Ishikawa (cell line): ENCODE results near the gene DNASE1L3.

ENCODE experiments used
- CEBPB ChIP-seq: IDR thresholded peaks from 2 replicates; pipeline ENCODE4 v1.6.1; 2012
- CREB1 ChIP-seq: IDR thresholded peaks from 2 replicates; pipeline ENCODE4 v1.6.1; 2012; ENCODE audit warnings: low read depth
- EGR1 ChIP-seq: IDR thresholded peaks from 2 replicates; pipeline ENCODE4 v1.6.1; 2012
- EP300 ChIP-seq: IDR thresholded peaks from 2 replicates; pipeline ENCODE4 v1.6.1; 2012; ENCODE audit warnings: borderline replicate concordance
- FOXM1 ChIP-seq: IDR thresholded peaks from 2 replicates; pipeline ENCODE4 v1.6.1; 2012; ENCODE audit warnings: low read depth, borderline replicate concordance
- NFIC ChIP-seq: IDR thresholded peaks from 2 replicates; pipeline ENCODE4 v1.6.1; 2012
- TAF1 ChIP-seq: IDR thresholded peaks from 2 replicates; pipeline ENCODE4 v1.6.1; 2012; ENCODE audit warnings: low read depth, mild to moderate bottlenecking
- TEAD4 ChIP-seq: IDR thresholded peaks from 2 replicates; pipeline ENCODE4 v1.6.1; 2012
- YY1 ChIP-seq: IDR thresholded peaks from 2 replicates; pipeline ENCODE4 v1.6.1; 2012; ENCODE audit warnings: low read depth
- TF ChIP-seq, protein P1 (sequence below): IDR thresholded peaks from 2 replicates; pipeline ENCODE4 v1.6.1; 2012
- TF ChIP-seq, protein P2 (sequence below): IDR thresholded peaks from 2 replicates; pipeline ENCODE4 v1.6.1; 2012; ENCODE audit warnings: low read depth, mild to moderate bottlenecking
- TF ChIP-seq, protein P3 (sequence below): IDR thresholded peaks from 2 replicates; pipeline ENCODE4 v1.6.1; 2012

DNA sequence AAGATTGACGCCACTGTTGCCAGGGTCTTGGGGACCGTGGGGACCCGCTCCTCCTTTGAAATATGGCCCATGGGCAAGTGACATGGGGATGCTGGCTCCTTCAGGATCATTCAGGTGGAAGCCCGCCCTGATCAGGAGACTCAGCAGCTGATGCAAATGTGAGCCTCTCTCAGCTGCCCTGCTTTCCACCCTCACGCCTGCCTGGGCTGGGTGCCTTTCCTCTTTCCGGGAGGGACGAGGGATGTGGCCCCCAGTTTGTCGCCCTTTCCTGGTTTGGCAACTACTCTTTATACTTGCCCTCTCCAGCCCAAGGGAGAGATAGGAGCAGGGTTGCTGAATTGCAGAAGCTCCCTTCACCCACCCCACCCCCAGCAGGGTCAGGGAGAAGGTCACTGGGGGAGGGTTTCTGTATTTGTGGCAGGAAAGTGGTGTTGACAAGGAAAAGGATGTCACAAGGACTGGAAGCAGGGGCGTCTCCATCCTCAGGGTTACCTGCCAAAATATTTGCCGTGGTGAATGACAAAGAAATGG, 21.8 kb downstream of the DNASE1L3 start:
- no peak for TF ChIP-seq CEBPB
- TF ChIP-seq TAF1 = no peak
- TF ChIP-seq, protein P1, sequence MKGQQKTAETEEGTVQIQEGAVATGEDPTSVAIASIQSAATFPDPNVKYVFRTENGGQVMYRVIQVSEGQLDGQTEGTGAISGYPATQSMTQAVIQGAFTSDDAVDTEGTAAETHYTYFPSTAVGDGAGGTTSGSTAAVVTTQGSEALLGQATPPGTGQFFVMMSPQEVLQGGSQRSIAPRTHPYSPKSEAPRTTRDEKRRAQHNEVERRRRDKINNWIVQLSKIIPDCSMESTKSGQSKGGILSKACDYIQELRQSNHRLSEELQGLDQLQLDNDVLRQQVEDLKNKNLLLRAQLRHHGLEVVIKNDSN = no peak
- TF ChIP-seq NFIC = no peak
- TF ChIP-seq, protein P2, sequence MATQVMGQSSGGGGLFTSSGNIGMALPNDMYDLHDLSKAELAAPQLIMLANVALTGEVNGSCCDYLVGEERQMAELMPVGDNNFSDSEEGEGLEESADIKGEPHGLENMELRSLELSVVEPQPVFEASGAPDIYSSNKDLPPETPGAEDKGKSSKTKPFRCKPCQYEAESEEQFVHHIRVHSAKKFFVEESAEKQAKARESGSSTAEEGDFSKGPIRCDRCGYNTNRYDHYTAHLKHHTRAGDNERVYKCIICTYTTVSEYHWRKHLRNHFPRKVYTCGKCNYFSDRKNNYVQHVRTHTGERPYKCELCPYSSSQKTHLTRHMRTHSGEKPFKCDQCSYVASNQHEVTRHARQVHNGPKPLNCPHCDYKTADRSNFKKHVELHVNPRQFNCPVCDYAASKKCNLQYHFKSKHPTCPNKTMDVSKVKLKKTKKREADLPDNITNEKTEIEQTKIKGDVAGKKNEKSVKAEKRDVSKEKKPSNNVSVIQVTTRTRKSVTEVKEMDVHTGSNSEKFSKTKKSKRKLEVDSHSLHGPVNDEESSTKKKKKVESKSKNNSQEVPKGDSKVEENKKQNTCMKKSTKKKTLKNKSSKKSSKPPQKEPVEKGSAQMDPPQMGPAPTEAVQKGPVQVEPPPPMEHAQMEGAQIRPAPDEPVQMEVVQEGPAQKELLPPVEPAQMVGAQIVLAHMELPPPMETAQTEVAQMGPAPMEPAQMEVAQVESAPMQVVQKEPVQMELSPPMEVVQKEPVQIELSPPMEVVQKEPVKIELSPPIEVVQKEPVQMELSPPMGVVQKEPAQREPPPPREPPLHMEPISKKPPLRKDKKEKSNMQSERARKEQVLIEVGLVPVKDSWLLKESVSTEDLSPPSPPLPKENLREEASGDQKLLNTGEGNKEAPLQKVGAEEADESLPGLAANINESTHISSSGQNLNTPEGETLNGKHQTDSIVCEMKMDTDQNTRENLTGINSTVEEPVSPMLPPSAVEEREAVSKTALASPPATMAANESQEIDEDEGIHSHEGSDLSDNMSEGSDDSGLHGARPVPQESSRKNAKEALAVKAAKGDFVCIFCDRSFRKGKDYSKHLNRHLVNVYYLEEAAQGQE = no peak
- TF ChIP-seq, protein P3, sequence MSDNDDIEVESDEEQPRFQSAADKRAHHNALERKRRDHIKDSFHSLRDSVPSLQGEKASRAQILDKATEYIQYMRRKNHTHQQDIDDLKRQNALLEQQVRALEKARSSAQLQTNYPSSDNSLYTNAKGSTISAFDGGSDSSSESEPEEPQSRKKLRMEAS = no peak
- TF ChIP-seq CREB1 = no peak
- TF ChIP-seq EGR1 = no peak
- TF ChIP-seq FOXM1 = no peak
- TF ChIP-seq YY1 = no peak
- TF ChIP-seq EP300 = no peak
- TF ChIP-seq TEAD4 = no peak
